Pancreas (tissue), 10 donors: ENCODE data around the gene BHMT. TPM values are rescaled to one million over a fixed set of nuclear protein-coding genes. Genes with fewer than 3 reads are reported as not detected.
A peak's percentile ranks its signal among the peaks of the same experiment; 100 is the strongest.
"Not testable (repeated sequence)": the region's sequence is repeated elsewhere in the genome, so short reads cannot be mapped to it uniquely, and the experiment has no call there.

Source experiments
- ATAC-seq, 4 donors: fragments of 200-7000 bp; cut with Tn5 transposase; one replicate each; pipeline versions ENCODE4 v1.8.0 to v1.9.1; 2020; ENCODE audit warnings: mild to moderate bottlenecking in 4 of 4, moderate library complexity in 4 of 4
- DNase-seq, 6 donors: peaks; one replicate each; pipeline ENCODE4 v3.0.0-alpha.2; 2020
- FAIRE-seq: peaks from 2 replicates; lab custom pipeline; 2012; peaks lifted over from hg19 to GRCh38; lab: Jason Lieb, UNC
- H3K27ac ChIP-seq, 4 donors: fragments of 200-600 bp; sonication (generic); 1 replicate in 3 of 4; 2 replicates in 1 of 4; pipeline versions ENCODE4 v1.5.0 to v1.8.0; 2020
- H3K27me3 ChIP-seq, 4 donors: fragments of 200-600 bp; one replicate each; pipeline ENCODE4 v1.8.0; 2021
- H3K36me3 ChIP-seq, 3 donors: fragments of 200-600 bp; sonication (generic) in 1 of 3; one replicate each; pipeline versions ENCODE4 v1.5.0 to v1.8.0; 2020 to 2021
- H3K4me1 ChIP-seq, 3 donors: fragments of 200-600 bp; one replicate each; pipeline ENCODE4 v1.8.0; 2021
- H3K4me3 ChIP-seq, 4 donors: fragments of 200-600 bp; sonication (generic) in 2 of 4; one replicate each; pipeline versions ENCODE4 v1.5.0 to v1.8.0; 2020 to 2021
- H3K9me3 ChIP-seq, 4 donors: fragments of 200-600 bp; one replicate each; pipeline ENCODE4 v1.8.0; 2021
- WGBS, 2 donors: extraction: QIAGEN DNeasy Blood & Tissue Kit; methylation state at CpG; one replicate each; pipeline ENCODE4 v1.1.7; 2013; 5-methylcytosine and 5-hydroxymethylcytosine counted together
- intact Hi-C, 3 donors: fragments of 100-400 bp; cut with DNase I; formaldehyde crosslinking; loops; one replicate each; pipeline versions ENCODE4 v1.11.1 to v1.14.2; 2022
- polyA plus RNA-seq, 2 donors: library from polyadenylated mRNA; stranded (reverse); fragments of 200-250 nt; gene quantifications; one replicate each; pipeline ENCODE4 v1.2.3, GENCODE V29; 2013
- total RNA-seq, 6 donors: library from RNA; stranded (reverse); fragmentation: NEBNext Ultra II Directional in 4 of 6; extraction: Animal tissue kit (Norgen Biotek cat#: 25700) in 4 of 6; gene quantifications; one replicate each; pipeline versions ENCODE4 v1.2.1 to v1.2.4, GENCODE V29; 2021 to 2023
- TF ChIP-seq, protein P1 (sequence below), 4 donors: fragments of 200-600 bp; sonication (generic) in 3 of 4; IDR thresholded peaks; one replicate each; pipeline versions ENCODE4 v1.5.0 to v1.8.0; 2021; ENCODE audit warnings: antibody characterized with exemption in 4 of 4
- donor health status: healthy with polysubstance abuse.
- donor health status: DM: no; HTN: no; CAD: no; lungs with moderate emphysema.
- donor health status: DM: no; HTN: no; CAD: no.
- donor health status: control.
- donor health status: control.
- donor health status: Bipolar disorder and iron deficiency.
- donor health status: DM: yes; HTN: yes; CAD: no.
- donor health status: DM: no; HTN: no; CAD: no.
- donor health status: DM: no; HTN: no; CAD: no.
- donor health status: DM: yes; HTN: yes; CAD: no.

Gene BHMT
- total and polyA plus RNA-seq, 8 donors, result 0.14 to 0.66 TPM; not detected in 6

DNA sequence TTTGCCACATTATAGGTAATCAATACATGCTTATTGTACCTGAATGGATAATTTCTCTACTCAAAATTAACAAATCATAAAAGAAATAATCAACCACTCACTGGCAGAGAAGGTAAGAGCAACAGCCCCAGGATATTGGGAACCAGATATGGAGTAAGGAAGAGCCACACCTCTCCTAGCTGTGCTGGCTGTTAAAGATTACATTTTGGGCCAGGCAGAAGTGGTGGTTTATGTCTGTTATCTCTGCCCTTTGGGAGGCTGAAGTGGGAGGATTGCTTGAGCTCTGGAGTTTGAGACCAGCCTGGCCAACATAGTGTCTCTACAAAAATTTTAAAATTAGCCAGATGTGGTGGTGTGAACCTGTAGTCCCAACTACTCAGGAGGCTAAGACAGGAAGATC lies 56.4 kb downstream of the BHMT start:
- Histone ChIP-seq H3K9me3 (no peaks in the 10 kb centered on the region), H3K4me1 (peaks cover 0 to 2% (median 0%) of the 10 kb centered on the region in 3 donors), H3K4me3 (no peak overlapping the region), H3K27me3 (no peaks in the 10 kb centered on the region), H3K27ac (no peak overlapping the region), H3K36me3 (no peaks in the 10 kb centered on the region)
- DNase-seq (no peak), ATAC-seq (no peak), FAIRE-seq (no peak)
- TF ChIP-seq, protein P1, sequence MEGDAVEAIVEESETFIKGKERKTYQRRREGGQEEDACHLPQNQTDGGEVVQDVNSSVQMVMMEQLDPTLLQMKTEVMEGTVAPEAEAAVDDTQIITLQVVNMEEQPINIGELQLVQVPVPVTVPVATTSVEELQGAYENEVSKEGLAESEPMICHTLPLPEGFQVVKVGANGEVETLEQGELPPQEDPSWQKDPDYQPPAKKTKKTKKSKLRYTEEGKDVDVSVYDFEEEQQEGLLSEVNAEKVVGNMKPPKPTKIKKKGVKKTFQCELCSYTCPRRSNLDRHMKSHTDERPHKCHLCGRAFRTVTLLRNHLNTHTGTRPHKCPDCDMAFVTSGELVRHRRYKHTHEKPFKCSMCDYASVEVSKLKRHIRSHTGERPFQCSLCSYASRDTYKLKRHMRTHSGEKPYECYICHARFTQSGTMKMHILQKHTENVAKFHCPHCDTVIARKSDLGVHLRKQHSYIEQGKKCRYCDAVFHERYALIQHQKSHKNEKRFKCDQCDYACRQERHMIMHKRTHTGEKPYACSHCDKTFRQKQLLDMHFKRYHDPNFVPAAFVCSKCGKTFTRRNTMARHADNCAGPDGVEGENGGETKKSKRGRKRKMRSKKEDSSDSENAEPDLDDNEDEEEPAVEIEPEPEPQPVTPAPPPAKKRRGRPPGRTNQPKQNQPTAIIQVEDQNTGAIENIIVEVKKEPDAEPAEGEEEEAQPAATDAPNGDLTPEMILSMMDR (IDR thresholded peaks at IDR 0.05), result no peak
- intact Hi-C loops, result no loop called here

DNA sequence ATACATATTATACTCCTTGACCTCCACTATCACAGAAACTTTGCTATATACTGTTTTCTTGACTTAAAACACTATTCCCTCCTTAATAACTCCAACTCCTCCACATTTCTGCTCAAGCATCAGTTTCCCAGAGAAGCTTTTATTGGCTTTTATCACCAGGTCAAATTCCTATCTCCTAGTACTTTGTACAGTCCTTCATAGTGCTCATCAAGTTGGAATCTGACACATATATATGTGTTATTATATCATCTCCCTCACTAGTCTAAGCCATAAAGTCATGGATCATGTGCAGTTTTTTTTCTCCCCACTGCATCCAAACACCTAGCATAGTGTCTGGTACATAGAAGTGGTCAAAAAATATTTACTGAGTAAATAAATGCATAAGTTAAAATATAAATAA lies 59.1 kb downstream of the BHMT start:
- H3K4me1 ChIP-seq, result peaks cover 0 to 14% (median 0%) of the 10 kb centered on the region in 3 donors
- no peak overlapping the region for H3K27ac ChIP-seq
- no peaks in the 10 kb centered on the region for H3K9me3 ChIP-seq
- intact Hi-C loops, result no loop called here
- TF ChIP-seq, protein P1 (IDR thresholded peaks at IDR 0.05), result no peak
- no peaks in the 10 kb centered on the region for H3K36me3 ChIP-seq
- ATAC-seq (no peak), FAIRE-seq (no peak), DNase-seq (no peak)
- no peaks in the 10 kb centered on the region for H3K27me3 ChIP-seq
- H3K4me3 ChIP-seq, result no peak overlapping the region

DNA sequence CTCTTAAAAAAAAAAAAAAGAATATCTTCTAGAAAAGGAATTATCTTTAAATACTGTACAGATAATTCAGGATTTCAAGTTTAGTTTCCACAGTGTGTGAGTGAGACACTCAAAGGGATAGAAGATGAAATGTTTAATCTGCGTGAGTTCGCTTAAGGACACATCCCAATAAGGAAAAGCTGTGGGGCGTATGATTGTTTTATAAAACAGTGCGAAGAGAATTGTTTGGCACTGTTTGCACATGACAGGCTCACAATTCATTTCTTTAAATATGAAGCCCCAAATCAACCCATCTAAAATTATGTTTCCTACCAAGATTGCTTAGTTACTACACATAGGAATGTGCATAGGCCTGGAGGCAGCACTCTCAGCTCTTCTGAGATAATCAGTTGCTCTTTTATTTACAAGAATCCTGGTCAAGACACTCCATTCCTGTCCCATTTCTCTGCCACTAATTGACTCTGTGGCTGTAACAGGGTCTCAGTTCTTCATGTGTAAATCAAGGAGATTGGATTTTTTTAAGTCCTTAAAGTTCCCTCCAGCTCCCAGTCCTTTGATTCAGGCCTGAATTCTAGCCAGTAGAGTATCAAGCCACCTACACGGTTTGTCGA lies 60.1 kb downstream of the BHMT start:
- intact Hi-C loops, result no loop called here
- peaks cover 0 to 14% (median 4%) of the 10 kb centered on the region in 3 donors for H3K4me1 ChIP-seq
- no peak overlapping the region for H3K27ac ChIP-seq
- no peaks in the 10 kb centered on the region for H3K27me3 ChIP-seq
- 90 to 92% methylated on average over 6 of the region's 6 CpGs for WGBS, 2 donors
- TF ChIP-seq, protein P1 (IDR thresholded peaks at IDR 0.05), result no peak
- no peak for DNase-seq
- FAIRE-seq, result no peak
- no peak for ATAC-seq
- no peak overlapping the region for H3K4me3 ChIP-seq
- no peaks in the 10 kb centered on the region for H3K36me3 ChIP-seq
- H3K9me3 ChIP-seq, result no peaks in the 10 kb centered on the region

DNA sequence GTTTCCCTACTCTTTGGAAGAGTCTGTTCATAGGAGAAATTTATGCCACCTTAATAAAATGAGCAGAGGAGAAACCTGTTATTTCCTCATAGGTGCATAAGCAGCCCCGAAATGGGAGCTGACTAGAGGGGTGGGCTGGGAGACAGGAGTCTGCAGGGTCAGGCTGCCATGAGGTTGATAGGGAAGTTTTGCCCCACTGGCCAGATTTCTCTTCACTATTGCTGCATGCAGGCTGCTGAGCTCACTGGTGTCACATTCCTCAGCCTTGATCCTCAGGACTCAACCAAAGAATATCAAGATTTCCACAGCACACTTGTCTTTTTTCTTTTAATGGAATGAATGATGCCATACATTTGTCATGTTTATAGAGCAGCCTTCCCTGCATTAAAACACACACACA lies 60.7 kb downstream of the BHMT start:
- 63 to 82% methylated on average over 1 of the region's 1 CpG for WGBS, 2 donors
- ATAC-seq, result no peak
- Histone ChIP-seq H3K4me3 (no peak overlapping the region), H3K36me3 (no peaks in the 10 kb centered on the region), H3K4me1 (peaks cover 0 to 14% (median 4%) of the 10 kb centered on the region in 3 donors), H3K27ac (no peak overlapping the region), H3K27me3 (no peaks in the 10 kb centered on the region), H3K9me3 (no peaks in the 10 kb centered on the region)
- FAIRE-seq, result no peak
- TF ChIP-seq, protein P1 (IDR thresholded peaks at IDR 0.05), result no peak
- no peak for DNase-seq
- intact Hi-C loops, result no loop called here

DNA sequence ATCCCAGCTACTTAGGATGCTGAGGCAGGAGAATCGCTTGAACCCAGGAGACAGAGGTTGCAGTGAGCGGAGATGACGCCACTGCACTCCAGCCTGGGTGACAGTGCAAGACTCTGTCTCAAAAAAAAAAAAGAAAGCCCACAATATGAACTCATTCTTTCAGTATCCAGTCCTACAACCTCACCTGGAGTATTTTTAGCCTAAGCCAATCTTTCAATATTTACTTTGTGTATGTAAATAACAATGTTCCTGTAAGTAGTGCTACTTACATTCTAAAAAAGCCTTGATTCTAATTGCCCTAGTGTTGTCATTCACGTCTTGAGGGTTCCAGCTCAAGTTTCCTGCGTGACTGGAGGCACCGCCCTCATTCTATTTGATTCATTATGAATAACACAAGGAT lies 62.0 kb downstream of the BHMT start:
- no peaks in the 10 kb centered on the region for H3K36me3 ChIP-seq
- 35 to 36% methylated on average over 6 of the region's 6 CpGs for WGBS, 2 donors
- peaks cover 0 to 14% (median 4%) of the 10 kb centered on the region in 3 donors for H3K4me1 ChIP-seq
- intact Hi-C loops, result no loop called here
- no peaks in the 10 kb centered on the region for H3K9me3 ChIP-seq
- DNase-seq (peak in 2 of 6 donors; percentile 9 to 19), FAIRE-seq (no peak), ATAC-seq (peak; percentile 88 to 95 (median 94))
- no peak overlapping the region for H3K4me3 ChIP-seq
- TF ChIP-seq, protein P1 (IDR thresholded peaks at IDR 0.05), result no peak
- peak overlapping the region in 2 of 4 donors; percentile 55 to 68 for H3K27ac ChIP-seq
- no peaks in the 10 kb centered on the region for H3K27me3 ChIP-seq

DNA sequence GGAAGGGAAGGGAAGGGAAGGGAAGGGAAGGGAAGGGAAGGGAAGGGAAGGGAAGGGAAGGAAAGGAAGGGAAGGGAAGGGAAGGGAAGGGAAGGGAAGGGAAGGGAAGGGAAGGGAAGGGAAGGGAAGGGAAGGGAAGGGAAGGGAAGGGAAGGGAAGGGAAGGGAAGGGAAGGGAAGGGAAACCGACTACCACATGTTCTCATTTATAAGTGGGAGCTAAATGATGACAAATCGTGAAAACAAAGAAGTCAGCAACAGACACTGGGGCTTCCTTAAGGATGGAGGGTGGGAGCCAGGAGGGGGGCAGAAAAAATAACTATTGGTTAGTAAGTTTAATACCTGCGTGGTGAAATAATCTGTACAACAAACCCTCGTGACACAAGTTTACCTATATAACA lies 68.8 kb downstream of the BHMT start:
- DNase-seq, FAIRE-seq, intact Hi-C loops, H3K9me3 ChIP-seq, H3K27me3 ChIP-seq, H3K4me3 ChIP-seq, ATAC-seq, H3K36me3 ChIP-seq, H3K27ac ChIP-seq: not testable (repeated sequence)
- 81 to 86% methylated on average over 4 of the region's 4 CpGs for WGBS, 2 donors
- peaks cover 0 to 10% (median 4%) of the 10 kb centered on the region in 3 donors for H3K4me1 ChIP-seq
